Cortex of kidney (tissue), 1 donor: Measurements from ENCODE around the gene PHF12.
"Not testable (repeated sequence)": the region's sequence is repeated elsewhere in the genome, so short reads cannot be mapped to it uniquely, and the experiment has no call there.

Experiments
- DNase-seq: peaks from one replicate; lab custom pipeline; 2025; lab: John Stamatoyannopoulos, UW

The PHF12 gene

DNA sequence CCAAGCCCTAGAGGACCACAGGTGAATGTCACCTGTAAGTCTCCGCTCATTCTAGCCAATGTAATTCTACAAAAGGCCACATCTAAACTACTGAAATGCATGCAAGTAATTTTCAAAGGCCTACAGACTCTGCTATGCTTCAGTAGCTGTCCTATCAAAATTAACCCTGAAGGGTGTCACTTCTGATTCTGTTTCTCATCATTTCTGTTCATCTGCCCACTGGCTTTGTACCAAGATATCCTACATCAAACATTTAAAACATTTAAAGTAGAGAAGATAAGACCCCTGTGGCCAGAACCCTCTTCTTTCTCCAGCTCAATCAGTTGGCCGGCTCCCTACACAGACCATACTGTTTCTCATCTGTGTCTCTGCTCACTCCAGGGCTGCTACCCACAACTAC lies 21.5 kb downstream of the PHF12 start:
- DNase-seq = no peak

DNA sequence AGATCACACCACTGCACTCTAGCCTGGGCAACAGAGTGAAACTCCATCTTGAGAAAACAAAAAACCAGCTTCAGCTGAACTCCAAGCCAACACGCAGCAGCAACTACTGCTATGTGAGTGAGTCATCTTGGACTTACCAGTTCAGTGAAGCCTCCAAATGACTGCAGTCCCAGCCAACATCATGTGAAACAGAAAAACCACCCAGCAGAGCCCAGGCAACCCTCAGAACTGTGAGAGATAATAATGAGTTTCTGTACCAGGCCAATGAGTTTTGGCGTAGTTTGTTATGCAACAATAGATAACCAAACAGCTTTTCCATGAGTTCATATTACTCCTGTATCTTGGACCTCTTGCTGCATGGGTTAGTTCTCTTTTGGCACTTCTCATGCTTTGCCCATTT lies 23.3 kb downstream of the PHF12 start:
- DNase-seq = no peak

DNA sequence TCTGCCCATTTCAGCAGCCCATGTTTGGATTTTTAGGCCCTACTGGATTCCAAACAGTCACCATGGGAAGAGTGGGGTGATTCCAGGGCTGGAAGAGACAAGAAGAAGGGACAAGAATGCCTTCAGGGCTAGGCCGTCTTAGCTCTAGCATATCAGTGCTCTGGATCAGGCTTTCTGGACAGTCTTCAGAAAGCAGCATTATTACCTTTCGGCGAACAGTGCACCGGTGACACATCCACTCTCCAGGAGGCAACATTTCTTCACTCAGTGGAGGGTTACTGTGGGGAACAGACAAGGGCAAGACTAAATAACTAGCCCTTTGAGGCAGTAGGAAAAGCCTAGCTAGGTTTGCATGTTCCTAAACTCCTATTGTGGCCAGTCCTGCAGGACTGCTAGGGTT lies 24.5 kb downstream of the PHF12 start:
- DNase-seq = no peak

DNA sequence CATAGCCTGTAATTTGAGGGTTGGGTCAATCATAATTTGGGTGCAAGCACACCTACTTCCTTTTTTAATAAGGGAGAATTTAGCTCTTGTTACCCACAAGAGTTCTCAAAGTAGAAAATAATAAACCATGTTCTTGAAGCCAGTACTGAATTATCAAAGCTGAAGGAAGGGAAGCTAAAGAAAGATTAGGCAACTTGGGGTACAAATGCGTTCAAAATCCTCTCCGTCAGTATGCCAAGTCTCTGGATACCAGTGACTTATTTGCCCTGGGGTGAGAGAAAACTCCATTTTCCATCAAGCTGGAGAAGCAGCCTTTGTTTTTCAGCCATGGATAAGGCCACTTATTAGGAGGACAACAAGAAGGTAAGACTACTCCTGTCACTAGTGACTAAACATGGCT lies 25.0 kb downstream of the PHF12 start:
- no peak for DNase-seq

DNA sequence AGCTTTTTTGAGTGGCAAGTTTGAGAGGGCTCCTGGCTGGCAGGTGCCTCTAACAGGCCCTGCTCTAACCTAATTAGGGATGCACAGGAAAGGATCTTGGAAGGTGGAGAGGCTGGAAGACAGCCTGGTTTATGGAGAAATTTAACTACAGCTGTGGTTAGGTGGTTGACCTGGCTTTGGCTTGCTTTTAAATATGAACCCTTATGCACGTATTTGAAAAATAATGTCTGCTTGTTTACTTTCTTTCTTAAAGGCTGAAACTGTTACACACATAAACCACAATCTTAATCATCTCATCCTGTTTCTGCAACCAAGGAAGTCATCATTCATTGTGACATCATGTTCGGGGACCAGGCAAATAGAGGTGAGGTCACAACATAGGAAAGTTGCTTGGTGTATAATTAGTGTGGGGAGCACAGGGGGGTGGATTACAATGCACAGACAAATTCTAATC lies 25.4 kb downstream of the PHF12 start:
- no peak for DNase-seq

DNA sequence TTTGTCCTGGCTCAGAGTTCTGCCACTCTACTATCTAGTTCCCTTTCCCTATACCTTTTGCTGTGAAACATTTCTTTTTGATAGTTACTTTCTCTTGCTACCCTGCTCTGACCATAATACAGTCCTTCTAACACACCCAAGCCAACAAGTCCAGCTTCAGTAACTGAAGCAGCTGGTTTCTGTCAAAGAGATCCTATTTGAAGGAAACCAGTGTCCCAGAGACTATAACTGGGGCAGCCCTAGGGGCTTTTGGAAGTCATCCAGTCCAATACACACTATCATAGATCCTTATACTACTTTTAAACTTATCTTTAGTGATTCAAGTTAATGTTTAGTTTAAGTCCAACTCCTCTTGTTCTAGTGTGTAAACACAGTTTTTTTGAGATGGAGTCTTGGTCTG lies 31.1 kb downstream of the PHF12 start:
- no peak for DNase-seq

DNA sequence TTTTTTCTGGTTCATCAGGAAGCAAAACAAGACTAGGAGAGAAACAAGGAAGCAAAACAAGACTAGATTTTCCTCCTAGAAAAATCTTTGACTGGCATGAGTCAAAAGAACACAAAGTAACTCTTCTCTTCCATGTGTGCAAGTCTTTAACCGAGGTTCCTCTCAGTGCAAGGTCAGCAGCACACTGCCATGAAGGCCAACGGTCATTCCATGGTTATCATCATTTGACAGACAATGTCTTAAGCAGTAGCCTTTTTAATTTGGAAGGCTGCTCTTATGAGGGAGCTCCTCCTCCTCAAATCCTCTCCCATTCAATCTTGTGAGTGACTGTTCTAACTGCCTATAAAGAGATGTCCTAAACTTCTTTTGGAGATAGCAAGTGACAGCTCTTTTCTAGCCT lies 33.0 kb downstream of the PHF12 start:
- no peak for DNase-seq

DNA sequence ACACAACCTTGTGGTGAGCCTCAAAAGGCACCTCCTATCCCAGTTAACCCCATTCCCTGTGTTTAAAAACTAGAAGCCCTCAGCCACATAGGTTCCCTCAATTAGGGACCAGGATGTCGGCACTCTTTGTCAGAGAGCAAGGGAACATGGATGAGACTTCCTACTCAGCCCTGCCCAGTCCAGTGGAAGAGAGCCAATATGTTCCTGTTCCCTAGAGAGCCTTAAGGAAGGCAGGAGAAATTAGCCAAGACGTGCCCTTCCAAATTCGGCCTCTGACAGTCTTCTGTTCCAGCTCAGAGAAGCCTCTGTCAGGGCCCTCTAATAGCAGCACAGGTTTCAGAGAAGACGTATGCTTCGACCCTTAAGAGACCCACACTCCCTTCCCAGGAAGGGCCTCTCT lies 33.9 kb downstream of the PHF12 start:
- DNase-seq = no peak

DNA sequence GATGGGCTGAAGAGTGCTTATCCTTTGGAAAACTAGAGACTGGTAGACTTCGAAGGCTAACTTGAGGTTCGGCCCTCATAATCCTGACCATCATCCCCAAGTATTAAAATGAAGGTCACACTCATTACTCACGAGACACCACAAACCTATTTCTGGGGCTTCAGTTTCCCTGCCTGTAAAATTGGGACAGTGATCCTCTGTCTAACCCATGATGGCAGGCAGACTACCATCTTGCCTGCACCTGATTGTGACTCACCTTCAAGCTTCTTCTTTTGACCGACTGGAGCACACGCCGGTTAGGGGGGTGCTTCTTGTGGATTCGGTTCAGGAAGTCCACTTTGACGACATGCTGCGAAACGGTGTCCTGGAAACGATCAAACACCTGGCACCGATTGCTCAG lies 34.3 kb downstream of the PHF12 start:
- DNase-seq = no peak

DNA sequence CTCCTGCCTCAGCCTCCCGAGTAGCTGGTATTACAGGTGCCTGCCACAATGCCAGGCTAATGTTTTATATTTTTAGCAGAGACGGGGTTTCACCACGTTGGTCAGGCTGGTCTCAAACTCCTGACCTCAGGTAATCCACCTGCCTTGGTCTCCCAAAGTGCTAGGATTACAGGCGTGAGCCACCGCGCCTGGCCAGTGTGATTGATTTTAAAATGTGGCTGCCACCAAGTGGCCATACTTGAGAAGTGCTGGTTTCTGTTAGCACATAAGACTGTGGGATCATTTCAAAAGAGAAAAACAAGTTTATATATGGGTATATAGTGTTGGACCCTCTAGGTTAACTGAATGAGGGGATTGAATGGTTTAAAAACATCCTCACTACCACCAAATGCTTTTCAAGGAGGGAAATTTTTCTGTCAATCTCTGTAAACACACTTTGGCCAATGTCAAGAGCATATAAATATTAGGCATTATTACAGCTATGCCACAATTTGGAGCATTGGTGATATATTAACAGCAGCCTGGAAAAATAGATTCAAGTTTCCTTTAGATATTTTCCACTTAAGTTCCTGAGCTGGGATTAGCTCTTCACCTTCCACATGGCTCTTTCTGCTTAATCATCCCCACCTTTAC lies 34.9 kb downstream of the PHF12 start:
- no peak for DNase-seq

DNA sequence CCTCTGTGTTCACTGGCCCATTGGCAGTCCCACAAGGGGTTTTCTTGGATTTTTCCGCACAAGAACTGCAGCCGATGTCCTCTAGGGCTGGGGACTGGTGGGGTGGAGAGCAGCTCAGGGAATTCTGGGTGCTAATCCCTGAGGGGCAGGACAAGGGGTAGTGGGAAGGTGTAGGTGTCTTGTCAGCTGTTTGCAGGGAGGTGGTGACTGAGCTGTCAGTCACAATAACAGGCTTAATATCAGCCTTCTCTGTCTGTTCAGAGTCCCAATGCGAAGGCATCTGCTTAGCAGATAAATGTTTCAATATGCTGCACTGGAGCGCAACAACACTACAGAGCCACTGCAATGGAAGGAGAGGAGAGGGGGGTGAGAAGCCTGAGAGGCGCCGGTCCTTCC lies 38.4 kb downstream of the PHF12 start:
- DNase-seq = no peak

DNA sequence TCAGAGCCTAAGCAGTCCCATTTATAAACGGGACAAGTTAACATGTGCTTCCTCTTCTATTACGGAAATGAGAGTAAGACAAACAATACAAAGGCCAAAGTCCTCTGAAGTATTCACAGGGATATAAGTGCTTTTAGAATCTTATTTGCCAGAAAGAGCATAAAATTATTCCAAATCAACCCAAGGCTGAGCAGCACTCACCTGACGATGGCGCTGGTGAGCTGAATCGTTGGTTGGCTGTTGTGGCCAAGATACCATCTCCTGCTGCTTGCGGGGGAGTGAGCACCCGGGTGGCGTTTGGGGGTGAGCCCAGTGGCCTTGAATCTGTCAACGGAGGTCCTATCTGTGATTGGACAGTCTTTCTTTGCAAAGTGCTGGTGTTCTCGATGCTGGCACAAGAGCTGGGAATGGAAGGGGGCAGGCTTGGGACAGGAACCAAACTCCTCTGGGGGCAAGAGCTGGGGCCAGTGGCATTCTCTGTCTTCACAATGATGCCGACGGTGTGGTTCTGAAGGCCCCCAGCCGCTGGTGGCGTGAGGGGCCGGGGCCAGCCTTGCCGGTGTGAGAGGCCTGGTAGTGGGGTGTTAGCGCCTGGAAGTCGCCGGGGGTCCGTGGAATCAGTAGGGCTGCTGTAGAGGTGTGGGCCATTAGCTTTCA lies 38.9 kb downstream of the PHF12 start:
- no peak for DNase-seq

DNA sequence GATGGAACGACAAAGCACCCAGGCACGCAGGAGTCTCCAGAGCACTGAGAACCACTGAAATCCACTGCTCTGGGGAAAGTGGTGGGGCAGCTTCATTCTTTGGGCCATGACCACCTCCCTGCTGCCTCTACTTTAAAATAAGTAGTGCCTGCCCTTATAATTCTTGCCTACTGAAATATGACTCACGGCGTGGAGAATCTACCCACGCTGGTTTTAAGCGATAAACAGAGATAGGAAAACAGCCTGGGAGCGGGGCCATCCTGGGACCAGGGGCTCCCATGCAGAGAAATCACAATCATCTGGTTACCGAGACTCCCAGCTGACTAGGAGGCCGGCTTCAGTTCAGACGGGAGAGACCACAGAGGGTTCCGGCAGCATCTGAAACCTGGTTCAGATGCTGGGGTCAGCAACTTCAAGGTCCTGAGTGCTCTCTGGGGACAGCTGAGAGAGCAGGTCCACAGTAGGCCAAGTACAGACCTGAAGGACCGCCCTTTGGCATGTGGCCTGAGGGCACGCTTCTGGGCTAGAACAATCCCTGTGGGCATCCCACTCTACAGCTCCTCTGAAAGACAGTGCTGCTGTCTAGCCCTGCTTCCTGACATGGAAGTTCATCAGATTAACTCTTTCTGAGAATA lies 39.8 kb downstream of the PHF12 start:
- no peak for DNase-seq

DNA sequence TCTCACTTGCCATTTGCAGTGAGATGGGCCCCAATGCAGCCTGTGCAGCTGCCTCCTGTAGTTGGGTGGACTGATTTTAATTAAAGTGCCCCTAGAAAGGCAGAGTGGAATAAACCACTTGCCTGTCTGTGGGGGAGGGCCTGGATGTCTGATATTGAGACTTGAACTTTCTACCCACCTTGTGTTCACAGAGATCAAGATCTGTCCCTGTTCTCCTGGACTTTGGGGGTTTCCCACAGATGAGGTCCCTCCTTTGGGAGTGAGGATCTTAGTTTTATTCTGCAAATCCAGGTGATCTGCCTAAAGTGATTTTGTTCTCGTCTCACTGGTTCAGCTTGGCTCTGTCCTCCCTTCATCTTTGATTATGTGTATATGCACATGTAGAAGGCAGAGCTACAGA lies 40.8 kb downstream of the PHF12 start:
- no peak for DNase-seq

DNA sequence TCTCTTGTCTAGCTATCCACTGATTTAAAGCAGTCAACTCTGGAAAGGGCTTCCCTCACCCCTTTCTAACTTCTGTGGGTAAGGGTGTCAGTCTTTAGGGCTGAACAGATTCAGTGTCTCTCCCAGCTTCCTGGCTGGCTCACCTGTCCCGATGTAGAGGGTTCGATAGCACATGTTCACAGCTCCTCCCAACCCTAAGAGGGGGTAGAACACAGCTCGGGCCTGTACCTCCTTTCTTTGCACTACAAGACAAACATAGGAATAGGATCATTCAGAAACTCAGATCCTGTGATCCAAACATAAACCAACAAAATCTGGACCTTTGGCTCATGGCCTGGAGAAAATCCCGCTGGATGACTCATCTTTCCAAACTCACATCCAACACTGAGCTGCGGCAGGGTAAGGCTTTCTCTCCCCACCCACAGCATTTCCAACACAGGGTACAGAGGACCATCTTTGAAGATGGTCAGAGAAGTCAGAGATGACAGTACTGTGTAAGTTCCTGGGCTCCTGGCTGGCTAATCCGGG lies 42.6 kb downstream of the PHF12 start:
- DNase-seq = no peak

DNA sequence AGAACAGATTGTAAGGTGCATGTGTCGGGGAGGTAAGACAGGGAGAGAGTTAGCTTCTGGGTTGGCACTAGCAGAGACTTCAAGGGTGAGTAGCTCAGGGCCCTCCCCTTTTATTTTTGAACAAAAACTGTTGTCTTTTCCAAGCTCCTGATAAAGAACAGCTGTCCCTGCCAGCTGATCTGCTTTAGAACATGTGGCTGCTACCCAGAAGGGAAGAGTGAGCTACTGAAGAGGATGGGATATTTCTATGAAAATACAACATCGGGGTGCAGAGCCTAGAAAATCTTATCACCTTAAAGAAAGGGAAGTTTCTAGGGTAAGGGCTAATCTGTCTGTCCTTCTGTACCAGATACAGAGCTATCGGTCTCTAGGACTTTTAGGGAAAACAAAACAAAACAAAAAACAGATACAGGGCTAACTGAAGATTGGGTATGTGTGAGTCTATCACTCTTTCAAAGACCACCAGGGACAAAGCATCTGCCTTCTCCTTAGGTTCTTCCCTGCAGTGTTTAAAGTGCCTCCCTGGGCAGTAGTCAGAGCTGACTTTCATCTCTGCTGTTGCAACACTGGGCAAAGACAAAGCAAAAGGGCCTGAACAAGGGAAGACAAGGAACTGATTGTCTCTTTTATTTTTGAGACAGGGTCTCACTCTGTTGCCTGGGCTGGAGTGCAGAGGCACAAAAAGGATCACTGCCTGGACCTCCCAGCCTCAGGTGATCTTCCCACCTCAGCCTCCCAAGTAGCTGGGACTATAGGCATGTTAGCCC lies 43.4 kb downstream of the PHF12 start:
- DNase-seq = no peak

DNA sequence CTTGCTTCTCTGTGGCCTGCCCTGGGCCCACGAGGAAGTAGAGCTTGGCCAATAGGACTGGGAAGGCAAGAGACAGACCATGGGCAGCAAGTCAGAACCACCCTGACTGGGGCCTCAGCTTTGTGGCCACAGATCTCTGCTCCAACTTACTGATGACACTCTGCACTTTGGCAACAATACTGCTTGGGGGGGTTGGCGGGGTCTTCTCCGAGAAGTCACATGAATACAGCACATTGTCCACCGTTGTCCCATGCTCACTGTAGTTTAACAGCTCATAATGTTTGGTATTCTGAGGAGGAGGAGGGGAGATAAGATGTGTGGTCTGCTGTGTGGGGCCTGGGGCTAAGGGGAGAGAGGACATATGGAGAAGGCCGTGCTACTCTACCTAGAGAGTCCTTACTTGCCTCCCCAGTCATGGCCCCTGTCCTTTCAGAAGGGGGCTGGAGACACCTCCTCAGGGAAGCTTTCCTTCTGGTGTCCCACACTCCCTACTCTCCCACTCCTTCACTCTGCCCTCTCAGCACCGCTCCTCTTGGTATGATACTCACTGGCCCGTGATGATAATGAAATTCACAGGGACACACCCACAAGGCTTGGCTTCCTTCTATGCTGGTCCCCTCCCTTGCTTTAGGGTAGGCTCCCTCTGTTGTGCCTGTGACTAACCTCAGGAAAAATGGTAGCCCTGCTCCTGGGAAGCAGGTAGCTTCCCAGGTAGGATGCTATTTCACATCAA lies 44.4 kb downstream of the PHF12 start:
- no peak for DNase-seq

DNA sequence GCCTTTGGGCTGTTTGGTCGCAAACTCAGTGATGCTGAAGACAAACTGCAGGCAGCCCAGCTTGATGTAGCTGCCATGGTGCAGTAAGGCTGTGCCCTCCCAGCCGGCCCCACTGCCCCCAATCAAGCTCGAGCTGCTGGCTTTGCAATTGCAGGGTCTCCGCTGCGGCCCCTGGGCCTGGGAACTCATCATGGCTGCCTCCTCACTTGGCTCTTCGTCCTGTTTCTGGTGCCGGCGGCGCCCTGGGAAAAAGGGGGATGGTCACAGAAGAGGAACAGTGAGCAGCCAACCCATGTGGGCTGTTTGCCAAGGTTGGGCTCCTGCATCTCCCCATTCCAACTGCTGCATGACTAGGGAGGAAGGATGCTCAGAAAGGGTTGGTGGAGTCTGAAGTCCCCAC lies 45.0 kb downstream of the PHF12 start:
- no peak for DNase-seq

DNA sequence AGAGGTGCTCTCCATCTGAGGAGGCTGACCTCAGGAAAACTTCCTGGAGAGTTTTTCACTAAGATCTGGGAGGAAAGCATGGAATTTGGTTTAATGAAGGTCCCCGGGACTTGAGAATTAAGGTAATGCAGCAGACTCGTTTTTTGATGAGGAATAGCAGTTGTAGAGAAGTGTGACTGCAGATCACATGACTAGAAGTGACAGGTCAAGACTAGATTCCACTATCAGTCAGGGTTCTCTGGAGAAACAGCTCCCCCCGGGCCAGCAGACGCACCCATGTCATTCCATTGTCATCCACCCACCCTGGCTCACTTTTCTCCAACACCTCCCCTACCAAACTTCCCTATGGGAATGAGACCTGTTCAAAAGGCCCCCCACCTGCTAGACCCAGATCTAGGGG lies 46.5 kb downstream of the PHF12 start:
- DNase-seq = no peak

DNA sequence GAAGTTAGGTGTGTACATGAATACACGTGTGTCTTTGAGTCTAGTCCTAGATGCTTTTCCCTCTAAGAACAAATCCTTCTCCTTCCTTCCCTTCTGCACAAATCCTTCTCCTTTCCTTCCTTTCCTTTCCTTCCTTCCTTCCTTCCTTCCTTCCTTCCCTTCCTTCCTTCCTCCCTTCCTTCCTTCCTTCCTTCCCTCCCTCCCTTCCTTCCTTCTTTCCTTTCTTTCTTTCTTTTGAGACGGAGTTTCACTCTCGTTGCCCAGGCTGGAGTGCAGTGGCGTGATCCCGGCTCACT lies 47.8 kb downstream of the PHF12 start:
- DNase-seq = not testable (repeated sequence)

DNA sequence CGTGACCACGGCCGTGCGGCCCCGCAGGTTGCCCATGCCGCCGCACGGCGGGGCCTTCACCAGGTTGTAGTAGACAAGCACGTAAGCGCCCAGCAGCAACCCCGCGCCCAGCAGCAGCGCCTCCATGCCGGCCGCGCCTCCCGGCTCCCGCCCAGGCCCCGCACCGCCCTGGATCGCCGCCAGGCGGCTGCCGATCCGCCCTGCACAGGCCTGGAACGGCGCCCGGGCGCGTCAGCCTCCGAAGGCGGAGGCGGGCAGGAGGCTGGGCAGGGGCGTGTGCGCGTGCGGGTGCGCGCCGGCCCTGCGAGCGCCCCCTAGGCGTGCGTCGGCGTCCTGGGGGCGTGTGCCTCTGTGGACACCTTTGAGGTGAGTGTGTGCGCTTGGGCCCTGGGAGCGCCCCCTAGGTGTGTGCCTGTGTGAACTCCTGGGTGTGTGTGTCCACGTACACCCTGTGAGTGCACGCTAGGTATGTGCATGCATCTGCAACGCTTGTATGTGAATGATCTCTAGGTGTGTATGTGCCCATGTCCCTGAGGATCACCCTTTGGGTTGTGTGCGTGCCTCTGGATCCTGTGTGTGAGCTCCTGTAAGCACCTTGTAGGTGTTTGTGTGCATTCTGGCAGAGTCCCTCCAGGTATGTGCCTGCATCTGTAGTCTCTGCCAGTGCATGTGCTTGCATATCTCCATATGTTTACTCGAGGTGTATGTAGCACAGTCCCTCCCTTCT lies 48.3 kb downstream of the PHF12 start, which contains the start of gene DHRS13:
Gene DHRS13 (minus strand): TSS at position 261 of the 727 bp plus-strand sequence. CDS start 135 bp downstream, at position 126.
- DNase-seq = peak; percentile 56
